MM.1S (cell line): ENCODE results near the gene DCTN2.

Source experiments
- DNase-seq: peaks from one replicate; pipeline ENCODE4 v3.0.0-alpha.2; 2015
- H2AFZ ChIP-seq: fragments of 300-600 bp; sonication (generic); 2 replicates; pipeline ENCODE4 v1.6.0; 2016; ENCODE audit warnings: antibody characterized with exemption, low read length
- H3F3A ChIP-seq: fragments of 300-600 bp; sonication (generic); 2 replicates; pipeline ENCODE4 v1.6.1; 2016; ENCODE audit warnings: mild to moderate bottlenecking, antibody characterized with exemption, low read length, moderate library complexity, mixed read lengths; ENCODE audit not compliant: insufficient read depth
- H3K27ac ChIP-seq: fragments of 300-600 bp; sonication (generic); 2 replicates; pipeline ENCODE4 v1.5.1; 2016; ENCODE audit warnings: mild to moderate bottlenecking, low read length
- H3K27me3 ChIP-seq: fragments of 300-600 bp; sonication (generic); replicated peaks from 2 replicates; pipeline ENCODE4 v1.6.0; 2016; ENCODE audit warnings: low read length; ENCODE audit not compliant: insufficient read depth
- H3K36me3 ChIP-seq: fragments of 300-600 bp; sonication (generic); replicated peaks from 2 replicates; pipeline ENCODE4 v1.6.1; 2016; ENCODE audit warnings: mild to moderate bottlenecking, low read length, mixed read lengths; ENCODE audit not compliant: insufficient read depth
- H3K4me1 ChIP-seq: fragments of 300-600 bp; sonication (generic); 2 replicates; pipeline ENCODE4 v1.6.1; 2016; ENCODE audit warnings: low read length, mixed read lengths
- H3K4me2 ChIP-seq: fragments of 300-600 bp; sonication (generic); 2 replicates; pipeline ENCODE4 v1.6.0; 2016; ENCODE audit warnings: low read depth, low read length
- H3K4me3 ChIP-seq: fragments of 300-600 bp; sonication (generic); 2 replicates; pipeline ENCODE4 v1.5.1; 2016; ENCODE audit warnings: low read length, mixed read lengths
- H3K79me2 ChIP-seq: fragments of 300-600 bp; sonication (generic); 2 replicates; pipeline ENCODE4 v1.6.1; 2016; ENCODE audit warnings: mixed run types, low read length, mixed read lengths
- H3K9ac ChIP-seq: fragments of 300-600 bp; sonication (generic); 2 replicates; pipeline ENCODE4 v1.6.1; 2016; ENCODE audit warnings: low read length, mixed read lengths
- H3K9me2 ChIP-seq: fragments of 300-600 bp; sonication (generic); replicated peaks from 2 replicates; pipeline ENCODE4 v1.6.1; 2016; ENCODE audit warnings: mild to moderate bottlenecking, low read length, mixed read lengths; ENCODE audit not compliant: insufficient read depth
- H3K9me3 ChIP-seq: fragments of 300-600 bp; sonication (generic); replicated peaks from 2 replicates; pipeline ENCODE4 v1.6.1; 2016; ENCODE audit warnings: mild to moderate bottlenecking, low read length, mixed read lengths; ENCODE audit not compliant: insufficient read depth
- H4K20me1 ChIP-seq: fragments of 300-600 bp; sonication (generic); 2 replicates; pipeline ENCODE4 v1.6.1; 2016; ENCODE audit warnings: mild to moderate bottlenecking, low read length, moderate library complexity, mixed read lengths; ENCODE audit not compliant: insufficient read depth
- EZH2 ChIP-seq: fragments of 300-600 bp; sonication (generic); optimal IDR thresholded peaks from 2 replicates; pipeline ENCODE3; 2017; ENCODE audit warnings: low read depth, mild to moderate bottlenecking, antibody characterized with exemption, low read length, mixed read lengths
- EZH2phosphoT487 ChIP-seq: fragments of 300-600 bp; sonication (generic); IDR thresholded peaks from 2 replicates; pipeline ENCODE4 v1.6.1; 2018; ENCODE audit warnings: antibody characterized with exemption, low read length
- TF ChIP-seq, protein P1 (sequence below): fragments of 300-600 bp; sonication (generic); IDR thresholded peaks from 2 replicates; pipeline ENCODE4 v1.5.1; 2016; ENCODE audit warnings: antibody characterized with exemption, low read length, mixed read lengths

DCTN2 gene

DNA sequence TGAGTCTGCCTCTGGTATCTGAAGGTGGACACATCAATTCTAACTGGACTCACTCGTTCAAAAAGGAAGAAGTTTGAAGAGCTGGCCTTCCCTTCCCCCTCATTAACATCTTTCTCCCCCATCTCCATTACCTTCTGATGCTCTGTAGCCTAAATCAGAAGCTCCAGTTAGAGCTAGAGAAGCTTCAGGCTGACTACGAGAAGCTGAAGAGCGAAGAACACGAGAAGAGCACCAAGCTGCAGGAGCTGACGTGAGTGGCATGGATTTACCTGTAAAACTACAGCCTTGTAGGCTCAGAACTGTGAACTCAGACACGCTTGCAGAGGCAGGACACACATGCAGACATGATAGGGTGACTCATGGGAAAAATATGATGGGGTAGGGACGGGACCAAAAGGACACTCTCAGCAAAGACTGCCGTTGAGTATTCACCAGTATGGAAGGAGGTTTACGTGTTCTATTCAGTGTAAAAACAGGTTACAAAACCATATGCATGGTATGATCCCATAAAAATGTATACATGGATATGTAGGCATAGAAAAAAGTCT is 29.7 kb upstream of the DCTN2 start:
- no peak overlapping the region for H3K9ac ChIP-seq
- H3K36me3 ChIP-seq: no peaks in the 10 kb centered on the region
- no peaks in the 10 kb centered on the region for H3F3A ChIP-seq
- no peak overlapping the region for H3K27ac ChIP-seq
- no peak for DNase-seq
- no peaks in the 10 kb centered on the region for H3K9me2 ChIP-seq
- no peaks in the 10 kb centered on the region for H3K4me1 ChIP-seq
- H3K9me3 ChIP-seq: no peaks in the 10 kb centered on the region
- TF ChIP-seq EZH2: no peak
- H4K20me1 ChIP-seq: no peaks in the 10 kb centered on the region
- 0 out of 2 replicates have a peak overlapping the region, but pooled peaks have one; percentile 19 for H2AFZ ChIP-seq
- no peak overlapping the region for H3K4me3 ChIP-seq
- H3K4me2 ChIP-seq: no peak overlapping the region
- no peaks in the 10 kb centered on the region for H3K79me2 ChIP-seq
- H3K27me3 ChIP-seq: 0 out of 2 replicates have a peak, but pooled peaks cover 2% of the 10 kb centered on the region

DNA sequence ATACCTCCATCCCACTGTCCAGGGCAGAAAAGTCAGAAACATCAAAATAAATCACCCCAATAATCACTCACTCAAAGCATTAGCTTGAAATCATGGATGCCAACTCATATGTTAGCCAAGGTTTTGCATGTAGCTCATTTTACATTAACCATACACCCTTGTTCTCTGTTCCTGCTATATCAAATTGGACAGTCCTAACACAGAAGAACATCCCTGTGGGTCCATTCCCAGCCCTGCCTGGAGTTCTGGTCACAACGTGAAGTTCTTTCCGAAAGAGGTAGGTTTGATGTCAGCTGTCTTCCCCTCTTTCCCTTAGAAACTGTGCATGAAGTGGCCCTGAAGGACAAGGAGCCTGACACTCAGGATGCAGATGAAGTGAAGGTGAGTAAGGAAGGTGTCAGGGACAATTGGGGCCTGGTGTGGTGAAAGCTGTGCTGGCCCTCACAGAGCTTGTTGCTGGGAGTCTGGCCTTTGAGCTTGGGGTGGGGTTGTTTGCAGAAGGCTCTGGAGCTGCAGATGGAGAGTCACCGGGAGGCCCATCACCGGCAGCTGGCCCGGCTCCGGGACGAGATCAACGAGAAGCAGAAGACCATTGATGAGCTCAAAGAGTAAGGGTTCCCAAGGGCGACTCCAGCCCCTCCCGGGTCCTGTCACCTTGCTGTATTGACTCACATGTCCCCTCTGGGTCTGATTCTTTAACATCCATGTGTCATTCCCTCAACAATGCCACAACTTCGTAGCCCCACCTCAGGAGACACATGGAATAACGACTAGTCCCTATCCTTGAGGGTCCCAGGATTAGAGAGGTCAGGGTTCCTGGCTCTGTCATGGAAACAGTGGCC is 29.0 kb upstream of the DCTN2 start:
- Histone ChIP-seq H4K20me1 (no peaks in the 10 kb centered on the region), H3K4me2 (no peak overlapping the region), H3F3A (no peaks in the 10 kb centered on the region), H3K4me1 (no peaks in the 10 kb centered on the region), H3K79me2 (no peaks in the 10 kb centered on the region), H3K4me3 (no peak overlapping the region), H2AFZ (0 out of 2 replicates have a peak overlapping the region, but pooled peaks have one; percentile 19), H3K9ac (no peak overlapping the region), H3K9me2 (no peaks in the 10 kb centered on the region), H3K9me3 (no peaks in the 10 kb centered on the region), H3K27ac (no peak overlapping the region), H3K27me3 (no peaks in the 10 kb centered on the region), H3K36me3 (no peaks in the 10 kb centered on the region)
- TF ChIP-seq EZH2: no peak
- TF ChIP-seq, protein P1, sequence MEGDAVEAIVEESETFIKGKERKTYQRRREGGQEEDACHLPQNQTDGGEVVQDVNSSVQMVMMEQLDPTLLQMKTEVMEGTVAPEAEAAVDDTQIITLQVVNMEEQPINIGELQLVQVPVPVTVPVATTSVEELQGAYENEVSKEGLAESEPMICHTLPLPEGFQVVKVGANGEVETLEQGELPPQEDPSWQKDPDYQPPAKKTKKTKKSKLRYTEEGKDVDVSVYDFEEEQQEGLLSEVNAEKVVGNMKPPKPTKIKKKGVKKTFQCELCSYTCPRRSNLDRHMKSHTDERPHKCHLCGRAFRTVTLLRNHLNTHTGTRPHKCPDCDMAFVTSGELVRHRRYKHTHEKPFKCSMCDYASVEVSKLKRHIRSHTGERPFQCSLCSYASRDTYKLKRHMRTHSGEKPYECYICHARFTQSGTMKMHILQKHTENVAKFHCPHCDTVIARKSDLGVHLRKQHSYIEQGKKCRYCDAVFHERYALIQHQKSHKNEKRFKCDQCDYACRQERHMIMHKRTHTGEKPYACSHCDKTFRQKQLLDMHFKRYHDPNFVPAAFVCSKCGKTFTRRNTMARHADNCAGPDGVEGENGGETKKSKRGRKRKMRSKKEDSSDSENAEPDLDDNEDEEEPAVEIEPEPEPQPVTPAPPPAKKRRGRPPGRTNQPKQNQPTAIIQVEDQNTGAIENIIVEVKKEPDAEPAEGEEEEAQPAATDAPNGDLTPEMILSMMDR: no peak
- TF ChIP-seq EZH2phosphoT487: no peak
- DNase-seq: no peak

DNA sequence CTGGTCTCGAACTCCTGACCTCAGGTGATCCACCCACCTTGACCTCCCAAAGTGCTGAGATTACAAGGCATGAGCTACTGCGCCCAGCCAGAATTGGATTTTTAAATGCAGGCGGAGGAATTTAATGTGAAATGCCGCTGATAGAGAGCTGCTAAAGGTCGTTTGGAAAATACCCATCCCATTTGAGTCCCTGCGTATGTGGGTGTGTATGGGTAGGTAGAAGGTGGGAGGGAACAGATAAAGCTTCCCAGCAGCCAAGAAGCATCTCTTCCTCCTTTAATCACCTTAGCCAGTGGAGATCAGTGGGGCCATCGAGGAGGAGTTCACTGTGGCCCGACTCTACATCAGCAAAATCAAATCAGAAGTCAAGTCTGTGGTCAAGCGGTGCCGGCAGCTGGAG is 27.8 kb upstream of the DCTN2 start:
- Histone ChIP-seq H4K20me1 (no peaks in the 10 kb centered on the region), H3K79me2 (no peaks in the 10 kb centered on the region), H3K9me3 (no peaks in the 10 kb centered on the region), H2AFZ (no peak overlapping the region), H3K27me3 (no peaks in the 10 kb centered on the region), H3K27ac (no peak overlapping the region), H3K36me3 (no peaks in the 10 kb centered on the region), H3K4me1 (no peaks in the 10 kb centered on the region), H3K9me2 (no peaks in the 10 kb centered on the region), H3F3A (no peaks in the 10 kb centered on the region), H3K4me2 (no peak overlapping the region), H3K9ac (no peak overlapping the region), H3K4me3 (no peak overlapping the region)
- no peak for DNase-seq
- TF ChIP-seq, protein P1: no peak
- TF ChIP-seq EZH2phosphoT487 (no peak), EZH2 (no peak)
